Pons (tissue), 1 donor: ENCODE results near the gene LRBA.

ENCODE experiments used
- DNase-seq: peaks from one replicate; pipeline ENCODE4 v3.0.0-alpha.2; 2016; ENCODE audit warnings: low spot score

The LRBA gene

DNA sequence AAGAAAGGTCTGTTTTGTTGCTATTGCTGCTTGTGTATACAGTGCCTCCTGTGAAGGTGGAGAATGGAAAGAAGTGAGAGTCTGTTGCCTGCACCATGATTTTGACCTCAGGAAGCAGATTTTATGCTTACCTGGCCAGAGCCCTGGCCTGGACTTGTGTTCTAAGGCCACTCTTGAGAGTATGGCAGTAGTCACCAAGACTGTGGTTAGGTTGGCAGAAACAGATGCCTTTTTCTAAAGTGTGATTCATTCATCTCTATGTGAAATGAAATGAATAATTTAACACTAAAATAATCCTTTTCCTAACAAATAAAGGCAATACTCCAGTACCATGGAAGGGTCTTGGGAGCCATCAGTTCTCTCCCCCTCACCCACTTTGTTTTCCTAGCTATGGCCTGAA is 775.1 kb downstream of the LRBA start:
- DNase-seq: no peak

DNA sequence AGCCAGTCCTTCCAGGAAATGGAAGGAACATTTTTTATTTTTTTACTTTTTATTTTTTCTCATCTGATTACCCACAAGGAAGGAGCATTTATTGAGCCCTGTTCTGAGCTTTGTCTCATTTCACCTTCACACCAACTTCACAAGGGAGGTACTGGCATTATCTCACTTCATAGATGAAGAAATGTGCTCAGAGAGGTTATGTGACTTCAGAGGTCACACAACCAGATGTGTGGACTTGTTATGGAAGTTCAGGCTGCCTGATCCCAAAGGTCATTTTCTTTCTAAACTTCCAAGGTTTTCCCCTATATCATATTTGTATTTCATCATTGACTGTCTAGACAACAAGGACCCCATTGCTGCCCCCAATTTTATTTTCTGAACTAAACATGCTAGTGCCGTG is 776.5 kb downstream of the LRBA start:
- DNase-seq: no peak

DNA sequence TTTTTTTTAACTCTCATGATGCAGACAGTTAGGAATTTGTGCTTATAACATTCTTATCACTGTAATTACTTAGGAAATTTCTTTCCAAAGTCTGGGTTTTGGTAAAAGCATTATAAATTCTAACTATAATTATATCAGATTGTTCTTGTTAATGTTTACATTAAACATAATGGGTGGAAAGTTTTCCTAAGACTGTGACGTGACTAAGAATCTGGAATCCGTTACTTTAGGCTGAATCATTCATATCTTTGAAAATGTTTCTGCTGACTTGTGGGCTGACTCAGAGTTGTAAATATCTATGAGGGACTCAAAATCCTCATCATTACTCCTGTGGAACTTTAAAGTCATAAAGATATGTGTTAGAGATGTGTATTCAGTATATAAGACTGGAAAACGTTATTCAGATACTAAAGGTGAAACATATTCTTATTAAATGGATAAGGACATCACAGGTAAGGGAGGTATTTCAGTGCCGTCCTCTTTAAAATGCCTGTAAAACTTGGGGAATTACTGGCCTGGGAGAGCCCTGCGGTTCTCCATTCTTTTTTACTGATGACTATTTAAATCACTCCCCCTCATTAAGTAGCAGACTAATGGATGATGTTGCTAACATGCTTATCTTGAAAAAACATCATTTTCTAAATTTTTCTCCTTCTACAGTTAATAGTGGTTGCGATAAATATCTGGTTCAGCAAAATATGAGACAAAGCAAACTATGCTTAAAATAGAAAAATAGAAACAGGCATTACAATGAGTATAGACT is 777.8 kb downstream of the LRBA start:
- no peak for DNase-seq

DNA sequence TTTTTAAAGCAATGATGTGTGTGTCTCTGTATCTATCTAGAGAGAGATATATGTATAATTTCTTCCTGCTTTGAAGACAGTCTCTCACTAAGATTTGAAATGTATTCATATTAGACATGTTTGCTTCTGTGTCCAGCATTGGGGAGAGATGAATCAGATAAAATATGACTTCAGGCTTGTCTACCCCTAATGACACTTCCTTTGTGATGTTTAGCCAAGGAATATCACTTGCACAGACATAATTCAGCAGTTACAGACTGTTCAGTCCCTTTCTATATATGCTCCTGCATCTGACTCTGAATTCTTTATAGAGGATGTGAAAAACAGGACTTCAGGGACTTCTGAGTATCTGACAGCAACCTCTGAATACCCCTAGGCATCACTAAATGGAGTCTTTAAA is 778.5 kb downstream of the LRBA start:
- DNase-seq: no peak

DNA sequence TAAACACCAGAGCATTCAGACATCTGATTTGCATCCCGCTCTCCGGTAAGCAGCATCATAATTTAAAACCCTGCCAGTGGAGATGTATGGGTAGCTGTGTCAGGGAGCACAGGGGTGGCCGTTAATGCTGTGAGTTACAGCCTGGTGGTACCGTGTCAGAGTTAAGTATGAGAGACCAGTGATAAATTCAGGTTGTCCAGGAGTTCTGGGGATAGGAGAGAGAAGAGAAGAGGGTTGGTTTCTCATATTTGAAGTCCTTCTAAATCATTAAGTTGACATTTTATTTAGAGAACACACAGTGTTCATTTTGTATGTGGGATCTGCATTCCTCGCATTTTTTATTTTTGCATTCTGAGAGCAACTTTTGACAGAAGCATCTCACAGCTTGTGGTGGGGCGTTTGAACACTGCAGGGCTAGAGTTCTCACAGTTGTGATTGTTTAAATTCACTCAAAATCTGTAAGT is 779.2 kb downstream of the LRBA start:
- no peak for DNase-seq

DNA sequence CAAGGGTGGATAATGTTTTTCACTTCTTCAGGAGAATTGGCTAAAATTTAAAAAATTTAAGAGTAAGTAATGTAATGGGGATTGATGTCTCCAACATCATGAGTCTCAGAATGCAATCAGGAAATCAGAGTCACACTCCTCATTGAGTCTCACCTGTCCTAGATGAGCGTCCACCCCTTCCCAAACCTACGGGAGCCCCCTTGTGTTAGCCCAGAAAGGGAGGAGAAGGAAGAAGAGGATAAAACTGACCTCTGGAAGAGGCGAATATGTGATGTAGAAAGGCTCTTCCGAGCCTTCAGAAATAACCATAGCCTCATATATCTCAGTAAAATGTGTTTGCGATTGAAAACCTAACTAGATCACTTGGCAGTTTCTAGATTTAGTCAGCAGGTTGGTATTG is 779.8 kb downstream of the LRBA start:
- no peak for DNase-seq

DNA sequence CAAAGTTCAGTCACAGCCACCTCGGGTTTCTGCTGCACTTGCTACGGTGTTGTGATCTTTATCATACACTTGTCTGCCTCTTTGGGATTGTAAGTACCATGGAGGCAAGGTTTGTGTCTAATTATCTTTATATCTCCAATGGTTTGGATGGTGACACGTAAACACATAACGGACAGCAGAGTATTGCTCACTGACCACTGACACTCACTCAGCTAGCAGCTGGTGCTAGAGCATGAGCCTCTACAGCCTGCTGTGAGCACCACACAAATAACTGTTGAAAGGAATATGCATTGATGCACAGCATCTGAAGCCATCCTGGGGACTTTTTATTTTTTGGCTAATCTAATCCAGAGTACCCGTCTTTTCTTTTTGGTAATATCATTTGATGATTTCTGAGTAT is 780.8 kb downstream of the LRBA start:
- no peak for DNase-seq

DNA sequence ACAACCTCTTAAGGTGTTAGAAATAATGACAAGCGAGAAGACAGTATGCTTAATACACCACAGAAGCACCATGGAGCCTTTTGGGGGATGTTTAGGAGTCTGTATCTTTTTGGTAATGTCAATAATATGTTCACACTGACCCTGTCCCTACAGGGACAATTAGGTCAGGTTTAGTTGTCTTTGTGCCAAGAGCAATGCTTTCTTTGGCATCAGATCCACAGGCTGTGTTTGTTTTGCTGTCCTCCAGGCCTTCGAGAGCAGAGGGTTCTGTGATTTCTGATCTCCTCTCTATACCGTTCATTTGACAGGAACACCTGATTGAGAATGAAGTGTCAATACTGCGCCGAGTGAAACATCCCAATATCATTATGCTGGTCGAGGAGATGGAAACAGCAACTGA is 783.1 kb downstream of the LRBA start:
- DNase-seq: no peak

DNA sequence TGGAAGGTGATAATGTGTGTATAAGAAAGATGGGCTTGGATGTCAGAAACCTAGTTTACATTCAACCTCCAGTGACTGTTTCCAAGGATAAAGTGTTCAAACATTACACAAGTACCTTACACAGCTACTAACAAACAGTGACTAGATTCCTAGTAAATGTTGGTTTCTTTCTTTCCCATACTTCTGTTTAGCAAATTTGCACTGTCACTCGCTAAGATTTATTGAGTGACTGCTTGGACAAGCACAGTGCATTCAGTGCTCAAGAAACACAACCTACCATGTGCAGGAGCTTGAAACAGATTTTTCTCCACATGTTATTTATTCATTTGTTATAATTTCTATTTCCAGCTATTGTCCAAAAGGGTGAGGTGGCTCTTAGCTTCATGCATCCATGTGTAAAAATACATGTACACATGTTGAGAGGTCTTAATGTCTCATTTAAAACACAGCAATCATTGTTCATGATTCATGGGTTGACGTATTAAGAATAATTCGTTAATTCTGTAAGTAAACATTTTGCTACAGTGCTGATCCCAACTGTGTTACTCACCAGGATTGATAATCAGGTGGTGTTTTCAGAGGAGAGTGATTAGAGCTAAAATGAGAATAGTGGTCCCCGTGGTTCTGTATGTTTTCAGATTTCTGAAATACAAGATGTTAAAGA is 783.8 kb downstream of the LRBA start:
- no peak for DNase-seq

DNA sequence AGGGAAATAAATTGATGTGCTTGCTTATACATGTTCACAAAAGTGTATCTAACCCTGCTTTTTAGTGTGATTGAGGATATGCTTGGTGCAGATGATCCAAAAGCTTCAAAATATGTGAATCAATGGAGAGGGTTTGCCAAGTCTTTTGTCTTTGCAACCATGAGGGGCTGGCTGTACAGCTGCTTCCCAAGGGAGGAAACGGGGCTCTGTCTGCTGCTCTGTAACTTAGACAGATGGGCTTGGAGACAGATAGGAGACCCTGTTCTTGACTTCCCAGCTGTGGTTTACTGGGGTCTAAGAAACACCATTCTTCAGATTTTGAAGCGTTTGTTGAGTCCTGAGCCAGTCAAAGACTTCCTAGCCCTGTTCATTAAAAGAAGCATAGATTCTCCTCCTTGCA is 784.5 kb downstream of the LRBA start:
- no peak for DNase-seq

DNA sequence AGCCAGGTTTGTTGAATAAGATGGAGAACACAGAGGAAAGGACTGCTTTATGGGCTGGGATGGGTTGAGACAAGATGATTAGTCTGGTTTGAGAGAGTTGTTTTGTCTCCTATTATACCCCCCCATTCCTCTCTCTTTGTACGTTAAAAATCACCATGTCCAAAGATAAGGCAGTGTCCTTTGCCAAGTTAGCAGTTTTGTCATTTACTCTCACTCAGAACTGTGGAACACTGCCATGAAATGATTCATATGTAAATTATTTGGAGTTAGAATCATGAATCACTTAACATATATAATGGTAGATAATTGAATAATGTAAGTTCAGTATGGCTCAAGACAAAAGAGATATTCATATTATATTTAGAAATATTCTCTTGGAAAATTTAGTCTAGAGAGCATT is 785.6 kb downstream of the LRBA start:
- no peak for DNase-seq

DNA sequence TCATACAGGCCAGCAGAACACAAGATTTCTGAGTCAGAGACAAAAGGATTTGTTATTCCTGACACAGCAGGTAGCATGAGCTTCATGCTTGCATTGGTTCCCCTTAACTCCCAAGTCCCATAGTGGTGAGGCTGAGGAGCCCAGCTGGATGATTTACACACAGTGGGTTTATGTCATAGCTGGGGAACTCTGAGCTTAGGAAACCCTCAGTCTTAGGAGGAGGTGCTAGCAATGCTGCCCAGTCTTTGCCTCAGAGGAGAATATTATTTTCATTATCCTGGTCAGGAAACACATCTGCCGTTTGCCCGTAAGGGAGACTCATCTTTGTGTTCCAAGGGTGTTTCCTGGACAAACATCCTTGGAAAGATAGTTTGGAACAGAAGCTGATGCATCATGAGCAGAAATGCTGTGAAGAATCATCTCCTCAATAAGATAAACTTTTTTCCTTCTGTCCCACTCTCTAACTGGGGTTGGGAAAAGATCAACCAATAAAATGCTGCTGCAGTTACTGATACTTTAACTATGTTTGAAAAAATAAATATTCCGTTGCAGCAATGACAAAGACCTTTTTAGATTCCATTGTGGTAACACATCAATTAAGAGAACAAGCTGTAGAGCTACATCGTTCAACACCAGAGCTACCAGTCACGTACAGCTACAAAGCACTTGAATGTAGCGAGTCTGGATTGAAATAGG is 790.0 kb downstream of the LRBA start:
- no peak for DNase-seq

DNA sequence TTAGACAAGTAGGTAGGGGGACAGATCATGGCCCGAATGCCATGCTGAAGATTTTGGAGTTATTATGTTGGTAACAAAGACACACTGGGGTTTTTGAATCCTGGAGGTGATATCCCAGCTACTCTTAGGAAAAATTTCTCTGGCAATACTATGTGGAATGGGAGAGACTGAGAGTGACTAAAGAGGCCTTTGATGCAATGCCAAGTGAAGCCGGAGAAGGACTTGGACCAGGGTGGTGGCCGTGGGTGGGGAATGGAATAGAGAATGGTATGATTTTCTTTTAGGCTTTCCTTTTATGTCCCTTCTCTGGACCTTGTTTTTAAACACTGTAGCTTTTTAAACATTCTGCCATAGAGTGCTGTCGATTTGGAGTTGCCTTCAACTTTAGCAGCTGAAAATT is 795.2 kb downstream of the LRBA start:
- DNase-seq: no peak

DNA sequence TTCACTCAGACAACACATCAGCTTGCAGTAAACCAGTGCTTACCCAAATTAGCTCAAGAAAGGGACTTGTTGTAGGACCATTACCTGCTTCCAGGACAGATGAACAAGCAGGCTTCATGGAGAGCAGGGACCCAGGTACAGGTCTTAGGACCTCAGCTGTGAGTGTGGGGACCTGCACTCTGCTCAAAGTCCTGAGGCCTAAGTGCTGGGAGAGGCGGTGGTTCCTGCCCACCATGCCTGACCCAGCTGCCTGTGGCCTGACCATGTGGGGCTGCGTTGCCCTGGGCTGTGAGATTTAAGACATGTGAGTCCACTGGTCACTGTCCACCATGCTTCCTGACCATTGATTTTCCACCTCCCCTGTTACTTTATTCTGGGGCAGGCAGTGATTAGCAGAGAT is 796.6 kb downstream of the LRBA start:
- DNase-seq: no peak

DNA sequence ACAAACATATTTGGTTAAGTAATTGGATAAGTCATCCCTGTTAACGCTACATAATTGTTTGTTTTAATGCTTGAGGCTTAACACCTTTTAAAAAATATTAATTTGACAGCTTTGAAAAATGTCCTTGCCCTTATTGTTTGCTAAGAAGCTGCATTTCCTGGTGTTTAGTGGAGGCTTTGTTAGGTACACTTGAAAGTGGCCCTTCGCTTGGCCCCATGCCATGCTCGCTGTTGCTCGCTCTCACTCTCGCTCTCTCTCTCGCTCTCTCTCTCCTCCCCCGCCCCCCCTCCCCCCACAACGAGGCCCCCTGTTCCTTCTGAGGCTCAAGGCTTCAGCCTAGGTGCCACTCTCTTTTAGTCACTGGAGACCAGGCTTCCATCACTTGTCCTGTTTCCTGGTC is 797.3 kb downstream of the LRBA start:
- no peak for DNase-seq

DNA sequence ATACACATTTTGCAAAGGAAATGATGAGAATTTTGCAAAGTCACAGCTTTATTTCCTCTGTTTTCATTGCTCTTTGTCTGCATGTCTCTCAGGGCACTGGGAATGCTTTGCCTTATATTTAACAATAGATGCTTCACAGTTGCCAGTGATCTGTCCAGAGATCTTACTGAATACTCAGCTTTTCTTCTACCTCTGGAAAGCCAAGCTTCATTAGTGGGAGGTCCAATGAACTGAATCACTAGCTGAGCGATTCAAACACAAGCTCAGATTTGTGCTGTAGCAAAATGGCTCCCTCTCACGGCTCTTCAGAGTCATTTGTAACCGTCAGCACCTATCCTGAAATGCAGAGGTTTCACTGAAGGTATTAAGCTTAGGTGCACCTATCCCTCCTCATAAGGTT is 797.9 kb downstream of the LRBA start:
- DNase-seq: peak; percentile 95

DNA sequence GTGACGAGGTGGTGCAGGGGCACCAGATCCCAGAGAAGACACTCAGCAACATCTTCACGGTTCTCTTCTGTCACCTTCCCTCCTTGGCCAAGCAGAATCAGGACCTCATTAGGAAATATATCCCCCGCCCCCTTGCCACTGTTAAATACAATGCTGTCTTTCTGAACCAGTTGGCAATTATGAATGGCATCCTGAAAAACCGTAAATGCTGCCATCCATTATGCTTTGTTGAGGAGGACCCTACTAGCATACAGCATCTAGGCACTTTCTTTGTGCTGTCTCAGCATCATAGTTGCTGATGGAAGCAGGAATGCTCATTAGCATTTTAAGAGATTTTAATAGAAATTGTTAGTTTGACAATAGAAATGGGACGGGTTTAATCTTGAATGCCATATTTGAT is 798.4 kb downstream of the LRBA start:
- peak; percentile 97 for DNase-seq

DNA sequence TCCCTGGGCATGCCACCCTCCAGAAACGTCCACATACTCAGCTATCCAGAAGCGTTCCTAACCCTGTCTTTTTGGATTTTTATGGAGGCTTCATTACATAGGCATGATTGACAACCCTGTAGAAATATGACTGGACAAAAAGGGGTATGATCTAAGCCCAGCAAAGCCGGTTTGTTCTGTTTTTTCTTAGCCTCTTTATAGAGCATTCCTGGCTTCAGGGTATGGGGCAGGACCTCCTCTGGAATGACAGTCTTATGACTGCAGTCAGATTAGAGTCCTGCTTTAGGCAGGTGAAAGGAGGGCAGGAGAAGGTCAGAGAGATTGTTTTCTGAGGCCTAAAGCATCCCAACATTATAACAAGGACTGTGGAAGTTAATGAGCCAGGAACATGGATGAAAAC is 799.5 kb downstream of the LRBA start:
- DNase-seq: no peak
